ENCODE data around the gene BCL7B. TPM values are rescaled to one million over a fixed set of nuclear protein-coding genes. Genes with fewer than 3 reads are reported as not detected.

BCL7B gene
- total RNA-seq, 1 donor from 2014 or later, result 39.7 TPM

GRCh38 chr7:73509463-73509862 lies 48.0 kb downstream of the BCL7B start:
- Mint-ChIP-seq H3K27ac (ENCODE audit: unreplicated experiment) (no peak overlapping the region), H3K36me3 (ENCODE audit: low read depth) (peaks cover 28% of the 10 kb centered on the region), H3K27me3 (ENCODE audit: low read depth) (no peaks in the 10 kb centered on the region), H3K4me1 (ENCODE audit: low read depth) (peaks cover 39% of the 10 kb centered on the region), H3K4me3 (ENCODE audit: unreplicated experiment) (no peak overlapping the region), H3K9me3 (ENCODE audit: low read depth) (no peaks in the 10 kb centered on the region)
- TF ChIP-seq CTCF (IDR thresholded peaks at IDR 0.05), result no peak
- no peak for DNase-seq (ENCODE audit: low spot score)

GRCh38 chr7:73507556-73507955 lies 49.9 kb downstream of the BCL7B start:
- no peak for TF ChIP-seq CTCF (IDR thresholded peaks at IDR 0.05)
- H3K27me3 Mint-ChIP-seq (ENCODE audit: low read depth), result no peaks in the 10 kb centered on the region
- no peak overlapping the region for H3K4me3 Mint-ChIP-seq (ENCODE audit: unreplicated experiment)
- DNase-seq (ENCODE audit: low spot score), result no peak
- peaks cover 25% of the 10 kb centered on the region for H3K4me1 Mint-ChIP-seq (ENCODE audit: low read depth)
- H3K27ac Mint-ChIP-seq (ENCODE audit: unreplicated experiment), result no peak overlapping the region
- peaks cover 30% of the 10 kb centered on the region for H3K36me3 Mint-ChIP-seq (ENCODE audit: low read depth)
- no peaks in the 10 kb centered on the region for H3K9me3 Mint-ChIP-seq (ENCODE audit: low read depth)

- Mint-ChIP-seq H3K27ac (ENCODE audit: unreplicated experiment) (no peak overlapping the region), H3K9me3 (ENCODE audit: low read depth) (no peaks in the 10 kb centered on the region), H3K4me1 (ENCODE audit: low read depth) (peaks cover 9% of the 10 kb centered on the region), H3K4me3 (ENCODE audit: unreplicated experiment) (no peak overlapping the region), H3K36me3 (ENCODE audit: low read depth) (peaks cover 36% of the 10 kb centered on the region), H3K27me3 (ENCODE audit: low read depth) (no peaks in the 10 kb centered on the region)
- TF ChIP-seq CTCF (IDR thresholded peaks at IDR 0.05), result no peak
- DNase-seq (ENCODE audit: low spot score), result no peak
Measured at GRCh38 chr7:73504920-73505319, 52.6 kb downstream of the BCL7B start.

GRCh38 chr7:73504017-73504416 lies 53.5 kb downstream of the BCL7B start:
- DNase-seq (ENCODE audit: low spot score), result no peak
- Mint-ChIP-seq H3K27me3 (ENCODE audit: low read depth) (no peaks in the 10 kb centered on the region), H3K4me1 (ENCODE audit: low read depth) (peaks cover 9% of the 10 kb centered on the region), H3K9me3 (ENCODE audit: low read depth) (no peaks in the 10 kb centered on the region), H3K36me3 (ENCODE audit: low read depth) (peaks cover 37% of the 10 kb centered on the region), H3K27ac (ENCODE audit: unreplicated experiment) (no peak overlapping the region), H3K4me3 (ENCODE audit: unreplicated experiment) (no peak overlapping the region)
- TF ChIP-seq CTCF (IDR thresholded peaks at IDR 0.05), result no peak

GRCh38 chr7:73503229-73503628 lies 54.3 kb downstream of the BCL7B start:
- no peak overlapping the region for H3K4me3 Mint-ChIP-seq (ENCODE audit: unreplicated experiment)
- H3K4me1 Mint-ChIP-seq (ENCODE audit: low read depth), result peaks cover 9% of the 10 kb centered on the region
- H3K9me3 Mint-ChIP-seq (ENCODE audit: low read depth), result no peaks in the 10 kb centered on the region
- H3K27ac Mint-ChIP-seq (ENCODE audit: unreplicated experiment), result no peak overlapping the region
- H3K27me3 Mint-ChIP-seq (ENCODE audit: low read depth), result no peaks in the 10 kb centered on the region
- no peak for TF ChIP-seq CTCF (IDR thresholded peaks at IDR 0.05)
- no peak for DNase-seq (ENCODE audit: low spot score)
- H3K36me3 Mint-ChIP-seq (ENCODE audit: low read depth), result peaks cover 39% of the 10 kb centered on the region

Data from chondrocyte (in vitro differentiated cells).